Measurements from ENCODE around the gene CDCA8. TPM values are rescaled to one million over a fixed set of nuclear protein-coding genes. Genes with fewer than 3 reads are reported as not detected.

Gene CDCA8
- total RNA-seq, 4 donors from 2014 or later, result 0.26 to 0.42 (median 0.40) TPM; not detected in 1

GRCh38 chr1:37752583-37753471, 60.5 kb downstream of the CDCA8 start:
- DNase-seq (ENCODE audit: extremely low spot score), result no peak
- Histone ChIP-seq H3K4me1 (peaks cover 0 to 20% (median 14%) of the 10 kb centered on the region in 4 donors), H3K27me3 (peaks cover 0 to 98% (median 31%) of the 10 kb centered on the region in 4 donors), H3K9me3 (no peaks in the 10 kb centered on the region), H3K27ac (replicated peaks in 1 of 4) (no peak overlapping the region), H3K36me3 (no peaks in the 10 kb centered on the region), H3K4me3 (peak overlapping the region; percentile 40 to 53 (median 43))
- TF ChIP-seq POLR2A (IDR thresholded peaks at IDR 0.05; ENCODE audit: low read depth) (no peak), POLR2AphosphoS5 (IDR thresholded peaks at IDR 0.05) (no peak), EP300 (IDR thresholded peaks at IDR 0.05) (no peak), CTCF (IDR thresholded peaks at IDR 0.05) (no peak)
- WGBS, result 12% methylated on average over 13 of the region's 105 CpGs
- intact Hi-C loops (cut with DNase I), result no loop called here

GRCh38 chr1:37753473-37754321, 61.4 kb downstream of the CDCA8 start:
- TF ChIP-seq CTCF (IDR thresholded peaks at IDR 0.05) (no peak), POLR2AphosphoS5 (IDR thresholded peaks at IDR 0.05) (no peak), POLR2A (IDR thresholded peaks at IDR 0.05; ENCODE audit: low read depth) (no peak), EP300 (IDR thresholded peaks at IDR 0.05) (no peak)
- H3K9me3 ChIP-seq, result no peaks in the 10 kb centered on the region
- peak overlapping the region in 1 of 4 donors; percentile 42 for H3K4me3 ChIP-seq
- 9% methylated on average over 20 of the region's 52 CpGs for WGBS
- peaks cover 0 to 100% (median 31%) of the 10 kb centered on the region in 4 donors for H3K27me3 ChIP-seq
- DNase-seq (ENCODE audit: extremely low spot score), result no peak
- intact Hi-C loops (cut with DNase I), result no loop called here
- H3K4me1 ChIP-seq, result peaks cover 0 to 20% (median 14%) of the 10 kb centered on the region in 4 donors
- no peaks in the 10 kb centered on the region for H3K36me3 ChIP-seq
- H3K27ac ChIP-seq (replicated peaks in 1 of 4), result no peak overlapping the region

- Histone ChIP-seq H3K4me1 (peaks cover 0 to 20% (median 14%) of the 10 kb centered on the region in 4 donors), H3K36me3 (no peaks in the 10 kb centered on the region), H3K9me3 (no peaks in the 10 kb centered on the region), H3K27ac (replicated peaks in 1 of 4) (no peak overlapping the region), H3K27me3 (peaks cover 0 to 100% (median 35%) of the 10 kb centered on the region in 4 donors), H3K4me3 (no peak overlapping the region)
- DNase-seq (ENCODE audit: extremely low spot score), result no peak
- intact Hi-C loops (cut with DNase I), result no loop called here
- WGBS, result 43% methylated on average over 1 of the region's 1 CpG
- TF ChIP-seq CTCF (IDR thresholded peaks at IDR 0.05) (no peak), EP300 (IDR thresholded peaks at IDR 0.05) (no peak), POLR2A (IDR thresholded peaks at IDR 0.05; ENCODE audit: low read depth) (no peak), POLR2AphosphoS5 (IDR thresholded peaks at IDR 0.05) (no peak)
Observed at GRCh38 chr1:37755290-37755689, 63.0 kb downstream of the CDCA8 start.

- H3K9me3 ChIP-seq, result no peaks in the 10 kb centered on the region
- WGBS, result 51% methylated on average over 4 of the region's 4 CpGs
- H3K36me3 ChIP-seq, result no peaks in the 10 kb centered on the region
- H3K4me1 ChIP-seq, result peaks cover 0 to 20% (median 14%) of the 10 kb centered on the region in 4 donors
- no peak for DNase-seq (ENCODE audit: extremely low spot score)
- intact Hi-C loops (cut with DNase I), result no loop called here
- no peak for TF ChIP-seq CTCF (IDR thresholded peaks at IDR 0.05)
- TF ChIP-seq POLR2A (IDR thresholded peaks at IDR 0.05; ENCODE audit: low read depth), result no peak
- TF ChIP-seq EP300 (IDR thresholded peaks at IDR 0.05), result no peak
- H3K4me3 ChIP-seq, result no peak overlapping the region
- peaks cover 0 to 100% (median 31%) of the 10 kb centered on the region in 4 donors for H3K27me3 ChIP-seq
- no peak overlapping the region for H3K27ac ChIP-seq (replicated peaks in 1 of 4)
Observed at GRCh38 chr1:37755951-37756560, 63.7 kb downstream of the CDCA8 start.

Small RNA genes lying within 50 kb of the gene (small RNA-seq; reads per million reads assigned to genes)
- 0 reads per million in 3 donors for gene RF00019

Other genes starting within 250 kb of the CDCA8 start
- gene ZC3H12A, start 217.9 kb upstream of the CDCA8 start, total RNA-seq, result 10 to 100 TPM in 3 of 4 donors, 1 to 10 TPM in 1; 9.6 to 23.5 (median 11.7) TPM
- 100 to 1,000 TPM in 1 of 4 donors, 10 to 100 TPM in 3; 55.2 to 100 (median 78.3) TPM for gene MEAF6, start 177.8 kb upstream of the CDCA8 start, total RNA-seq
- 10 to 100 TPM in 3 of 4 donors, 1 to 10 TPM in 1; 9.8 to 19.9 (median 12.1) TPM for gene SNIP1, start 138.2 kb upstream of the CDCA8 start, total RNA-seq
- gene DNALI1, start 135.6 kb upstream of the CDCA8 start, total RNA-seq, result 10 to 100 TPM; 10.4 to 15.7 (median 13.6) TPM
- gene GNL2, start 96.6 kb upstream of the CDCA8 start, total RNA-seq, result 10 to 100 TPM; 25.1 to 36.4 (median 27.0) TPM
- gene RSPO1, start 57.6 kb upstream of the CDCA8 start, total RNA-seq, result 1 to 10 TPM; 1.0 to 1.8 (median 1.5) TPM
- gene EPHA10, start 72.6 kb downstream of the CDCA8 start, total RNA-seq, result under 1 TPM; 0.17 to 0.83 (median 0.39) TPM
- 1 to 10 TPM; 1.2 to 3.3 (median 1.5) TPM for gene MANEAL, start 101.3 kb downstream of the CDCA8 start, total RNA-seq
- gene C1orf122, start 115.3 kb downstream of the CDCA8 start, total RNA-seq, result 100 to 1,000 TPM in 1 of 4 donors, 10 to 100 TPM in 3; 69.9 to 103 (median 94.3) TPM
- 10 to 100 TPM; 10.8 to 19.1 (median 14.3) TPM for gene YRDC, start 115.7 kb downstream of the CDCA8 start, total RNA-seq
- gene MTF1, start 167.1 kb downstream of the CDCA8 start, total RNA-seq, result 1 to 10 TPM; 4.0 to 7.4 (median 6.7) TPM

Data from esophagus muscularis mucosa (tissue), 4 donors.